Upper lobe of right lung (tissue), 1 donor: ENCODE measurements around the gene GALNT2. TPM values are rescaled to one million over a fixed set of nuclear protein-coding genes. Genes with fewer than 3 reads are reported as not detected.

Experiments
- ATAC-seq: fragments of 200-7000 bp; cut with Tn5 transposase; one replicate; pipeline ENCODE4 v1.9.1; 2020; ENCODE audit warnings: mild to moderate bottlenecking, moderate library complexity
- DNase-seq: peaks from one replicate; pipeline ENCODE4 v3.0.0-alpha.2; 2020
- H3K27ac ChIP-seq: fragments of 200-600 bp; one replicate; pipeline ENCODE4 v1.8.0; 2022
- H3K27me3 ChIP-seq: fragments of 200-600 bp; one replicate; pipeline ENCODE4 v1.8.0; 2022; ENCODE audit warnings: mild to moderate bottlenecking
- H3K36me3 ChIP-seq: fragments of 200-600 bp; one replicate; pipeline ENCODE4 v1.8.0; 2022
- H3K4me1 ChIP-seq: fragments of 200-600 bp; one replicate; pipeline ENCODE4 v1.8.0; 2022
- H3K4me3 ChIP-seq: fragments of 200-600 bp; one replicate; pipeline ENCODE4 v1.8.0; 2022; ENCODE audit warnings: mild to moderate bottlenecking
- H3K9me3 ChIP-seq: fragments of 200-600 bp; one replicate; pipeline ENCODE4 v1.8.0; 2022
- CTCF ChIP-seq: fragments of 200-600 bp; IDR thresholded peaks from one replicate; pipeline ENCODE4 v1.8.0; 2022; ENCODE audit warnings: antibody characterized with exemption
- intact Hi-C: fragments of 100-400 bp; cut with DNase I; formaldehyde crosslinking; loops from one replicate; pipeline ENCODE4 v1.11.0; 2022
- total RNA-seq: library from RNA; stranded (reverse); fragmentation: NEBNext Ultra II Directional; extraction: Animal tissue kit (Norgen Biotek cat#: 25700); gene quantifications from one replicate; pipeline ENCODE4 v1.2.1, GENCODE V29; 2021
- donor health status: DM: no; HTN: yes; CAD: no; lungs with severe emphysema.

GALNT2 gene
- total RNA-seq, 1 donor from 2014 or later: 55.1 TPM

- intact Hi-C loops: no loop called here
- Histone ChIP-seq H3K4me1 (no peaks in the 10 kb centered on the region), H3K9me3 (no peaks in the 10 kb centered on the region), H3K4me3 (no peak overlapping the region), H3K27me3 (no peaks in the 10 kb centered on the region), H3K27ac (no peak overlapping the region), H3K36me3 (no peaks in the 10 kb centered on the region)
- TF ChIP-seq CTCF: no peak
- ATAC-seq (no peak), DNase-seq (no peak)
Measured at GRCh38 chr1:230321341-230321740, 254.3 kb downstream of the GALNT2 start.

DNA sequence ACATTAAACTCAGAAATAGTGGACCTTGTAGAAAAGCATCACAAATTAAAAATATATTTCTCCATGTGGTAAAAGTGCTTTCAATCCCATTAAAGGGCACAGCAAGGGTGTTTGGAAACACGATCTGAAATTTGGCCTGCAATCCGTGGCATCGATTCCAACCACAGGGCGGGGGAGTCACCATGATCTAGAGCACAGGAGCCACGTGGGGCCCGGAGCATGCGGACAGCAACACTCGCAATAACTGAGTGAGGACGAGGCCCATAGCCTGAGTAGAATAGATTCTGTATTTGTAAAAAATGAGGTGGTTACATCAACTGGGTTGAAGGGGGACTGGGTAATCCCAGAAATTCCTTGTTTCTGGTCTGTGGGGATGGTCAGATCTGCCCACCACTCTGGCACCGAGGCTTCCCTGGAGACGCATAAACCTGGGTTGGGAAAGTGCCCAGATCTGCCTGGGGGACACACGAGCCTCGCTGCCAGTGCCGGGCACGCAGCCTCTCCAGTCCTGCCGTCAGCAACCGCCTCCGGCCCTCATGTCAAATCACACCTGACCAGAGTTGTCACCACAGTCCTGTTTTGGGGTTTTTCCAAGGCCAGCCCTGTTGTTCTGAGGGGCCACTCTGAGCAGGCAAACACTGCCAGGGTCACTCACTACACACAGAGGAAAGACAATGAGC lies 254.8 kb downstream of the GALNT2 start:
- H3K9me3 ChIP-seq: no peaks in the 10 kb centered on the region
- no peaks in the 10 kb centered on the region for H3K27me3 ChIP-seq
- H3K27ac ChIP-seq: no peak overlapping the region
- DNase-seq (no peak), ATAC-seq (no peak)
- H3K4me3 ChIP-seq: no peak overlapping the region
- no peaks in the 10 kb centered on the region for H3K4me1 ChIP-seq
- no peaks in the 10 kb centered on the region for H3K36me3 ChIP-seq
- intact Hi-C loops: no loop called here
- TF ChIP-seq CTCF: no peak

- intact Hi-C loops: no loop called here
- Histone ChIP-seq H3K27ac (no peak overlapping the region), H3K9me3 (no peaks in the 10 kb centered on the region), H3K27me3 (no peaks in the 10 kb centered on the region), H3K4me1 (no peaks in the 10 kb centered on the region), H3K4me3 (no peak overlapping the region), H3K36me3 (no peaks in the 10 kb centered on the region)
- DNase-seq (no peak), ATAC-seq (no peak)
- TF ChIP-seq CTCF: no peak
Measured at GRCh38 chr1:230322421-230322756, 255.4 kb downstream of the GALNT2 start.

GRCh38 chr1:230322967-230323547 lies 256.0 kb downstream of the GALNT2 start:
- intact Hi-C loops: no loop called here
- no peak for ATAC-seq
- no peaks in the 10 kb centered on the region for H3K36me3 ChIP-seq

GRCh38 chr1:230323686-230324085 lies 256.6 kb downstream of the GALNT2 start:
- intact Hi-C loops: no loop called here
- ATAC-seq (no peak), DNase-seq (no peak)
- H3K9me3 ChIP-seq: no peaks in the 10 kb centered on the region
- H3K4me3 ChIP-seq: no peak overlapping the region
- no peaks in the 10 kb centered on the region for H3K27me3 ChIP-seq
- no peak overlapping the region for H3K27ac ChIP-seq
- H3K36me3 ChIP-seq: no peaks in the 10 kb centered on the region
- TF ChIP-seq CTCF: no peak
- H3K4me1 ChIP-seq: no peaks in the 10 kb centered on the region

More at GRCh38 chr1:230322967-230323547, 256.0 kb downstream of the GALNT2 start:
- Histone ChIP-seq H3K4me1 (no peaks in the 10 kb centered on the region), H3K9me3 (no peaks in the 10 kb centered on the region), H3K4me3 (no peak overlapping the region), H3K27me3 (no peaks in the 10 kb centered on the region), H3K27ac (no peak overlapping the region)
- DNase-seq: no peak
- no peak for TF ChIP-seq CTCF
